Measurements from ENCODE around the gene C18orf32.
A peak's percentile ranks its signal among the peaks of the same experiment; 100 is the strongest.
"Not testable (repeated sequence)": the region's sequence is repeated elsewhere in the genome, so short reads cannot be mapped to it uniquely, and the experiment has no call there.

Gene C18orf32

GRCh38 chr18:49486953-49487710, at the start of gene C18orf32:
C18orf32 (minus strand) TSS chr18:49487234; CDS start chr18:49483748, 3,486 bp downstream.
- ATAC-seq (peak; percentile 96), DNase-seq (peak; percentile 91 to 94)
- Mint-ChIP-seq H3K27me3 (no peaks in the 10 kb centered on the region), H3K4me1 (peaks cover 59% of the 10 kb centered on the region), H3K4me3 (peak within 1 kb of the TSS; percentile 87 to 95), H3K9me3 (no peaks in the 10 kb centered on the region), H3K27ac (peak within 1 kb of the TSS; percentile 93 to 97)

- ATAC-seq (no peak), DNase-seq (no peak)
- Mint-ChIP-seq H3K4me1 (no peaks in the 10 kb centered on the region), H3K27ac (no peak overlapping the region), H3K9me3 (peaks cover 0 to 5% of the 10 kb centered on the region in 2 donors), H3K4me3 (no peak overlapping the region), H3K27me3 (peaks cover 20% of the 10 kb centered on the region)
Measured at GRCh38 chr18:49534846-49535601, 48.0 kb upstream of the C18orf32 start.

GRCh38 chr18:49531678-49532153, 44.7 kb upstream of the C18orf32 start:
- no peaks in the 10 kb centered on the region for H3K4me1 Mint-ChIP-seq
- ATAC-seq, result no peak
- H3K9me3 Mint-ChIP-seq, result peaks cover 0 to 5% of the 10 kb centered on the region in 2 donors
- no peak for DNase-seq
- H3K27ac Mint-ChIP-seq, result no peak overlapping the region
- peaks cover 30% of the 10 kb centered on the region for H3K27me3 Mint-ChIP-seq
- no peak overlapping the region for H3K4me3 Mint-ChIP-seq

- ATAC-seq (no peak), DNase-seq (no peak)
- Mint-ChIP-seq H3K27ac (no peak overlapping the region), H3K9me3 (no peaks in the 10 kb centered on the region), H3K4me3 (no peak overlapping the region), H3K27me3 (peaks cover 17% of the 10 kb centered on the region), H3K4me1 (no peaks in the 10 kb centered on the region)
Measured at GRCh38 chr18:49529596-49529995, 42.6 kb upstream of the C18orf32 start.

GRCh38 chr18:49527631-49528327, 40.7 kb upstream of the C18orf32 start:
- Mint-ChIP-seq H3K9me3 (no peaks in the 10 kb centered on the region), H3K4me3 (no peak overlapping the region), H3K27me3 (peaks cover 17% of the 10 kb centered on the region), H3K4me1 (no peaks in the 10 kb centered on the region), H3K27ac (no peak overlapping the region)
- no peak for DNase-seq
- no peak for ATAC-seq

- Mint-ChIP-seq H3K4me3 (no peak overlapping the region), H3K4me1 (no peaks in the 10 kb centered on the region), H3K27ac (no peak overlapping the region), H3K27me3 (peaks cover 17% of the 10 kb centered on the region), H3K9me3 (no peaks in the 10 kb centered on the region)
- ATAC-seq (no peak), DNase-seq (no peak)
Measured at GRCh38 chr18:49525981-49526380, 38.9 kb upstream of the C18orf32 start.

GRCh38 chr18:49524951-49525350, 37.9 kb upstream of the C18orf32 start:
- Mint-ChIP-seq H3K4me3 (no peak overlapping the region), H3K4me1 (no peaks in the 10 kb centered on the region), H3K27ac (no peak overlapping the region), H3K27me3 (peaks cover 9% of the 10 kb centered on the region), H3K9me3 (no peaks in the 10 kb centered on the region)
- ATAC-seq (no peak), DNase-seq (no peak)

GRCh38 chr18:49524349-49524748, 37.3 kb upstream of the C18orf32 start:
- Mint-ChIP-seq H3K27ac (peak overlapping the region in 1 of 2 donors; percentile 35), H3K9me3 (no peaks in the 10 kb centered on the region), H3K27me3 (peaks cover 3% of the 10 kb centered on the region), H3K4me1 (no peaks in the 10 kb centered on the region), H3K4me3 (no peak overlapping the region)
- ATAC-seq (no peak), DNase-seq (no peak)

- not testable (repeated sequence) for ATAC-seq, H3K27me3 Mint-ChIP-seq, H3K9me3 Mint-ChIP-seq, H3K4me3 Mint-ChIP-seq, H3K4me1 Mint-ChIP-seq, DNase-seq
- peak overlapping the region in 1 of 2 donors; percentile 1 for H3K27ac Mint-ChIP-seq
Measured at GRCh38 chr18:49523580-49524093, 36.6 kb upstream of the C18orf32 start.

- Mint-ChIP-seq H3K4me3 (no peak overlapping the region), H3K4me1 (no peaks in the 10 kb centered on the region), H3K27ac (no peak overlapping the region), H3K9me3 (no peaks in the 10 kb centered on the region), H3K27me3 (no peaks in the 10 kb centered on the region)
- DNase-seq (no peak), ATAC-seq (no peak)
Measured at GRCh38 chr18:49521216-49521835, 34.3 kb upstream of the C18orf32 start.

- ATAC-seq, result no peak
- Mint-ChIP-seq H3K9me3 (no peaks in the 10 kb centered on the region), H3K27ac (peak overlapping the region in 1 of 2 donors; percentile 64), H3K4me1 (no peaks in the 10 kb centered on the region), H3K4me3 (no peak overlapping the region), H3K27me3 (no peaks in the 10 kb centered on the region)
- DNase-seq, result no peak
Measured at GRCh38 chr18:49520661-49521145, 33.7 kb upstream of the C18orf32 start.

- ATAC-seq (no peak), DNase-seq (no peak)
- H3K27me3 Mint-ChIP-seq, result no peaks in the 10 kb centered on the region
- H3K4me3 Mint-ChIP-seq, result no peak overlapping the region
- H3K4me1 Mint-ChIP-seq, result no peaks in the 10 kb centered on the region
- H3K9me3 Mint-ChIP-seq, result no peaks in the 10 kb centered on the region
- peak overlapping the region in 1 of 2 donors; percentile 61 for H3K27ac Mint-ChIP-seq
Measured at GRCh38 chr18:49519101-49519971, 32.3 kb upstream of the C18orf32 start.

GRCh38 chr18:49517483-49517882, 30.4 kb upstream of the C18orf32 start:
- no peaks in the 10 kb centered on the region for H3K4me1 Mint-ChIP-seq
- no peak overlapping the region for H3K4me3 Mint-ChIP-seq
- H3K27ac Mint-ChIP-seq, result no peak overlapping the region
- H3K9me3 Mint-ChIP-seq, result no peaks in the 10 kb centered on the region
- ATAC-seq (no peak), DNase-seq (no peak)
- no peaks in the 10 kb centered on the region for H3K27me3 Mint-ChIP-seq

GRCh38 chr18:49515516-49515915, 28.5 kb upstream of the C18orf32 start:
- Mint-ChIP-seq H3K4me1 (no peaks in the 10 kb centered on the region), H3K27ac (no peak overlapping the region), H3K27me3 (no peaks in the 10 kb centered on the region), H3K4me3 (no peak overlapping the region), H3K9me3 (no peaks in the 10 kb centered on the region)
- DNase-seq, result no peak
- ATAC-seq, result no peak

All from stimulated activated naive CD8-positive, alpha-beta T cell treated with anti-CD3 and anti-CD28 coated beads, Interleukin-15, amount 100 ng/mL, for 72 hours (primary cell).